HEK293 (cell line): ENCODE data around the gene GDAP1L1.

Source experiments
- CTCF ChIA-PET: fragments of 350-600 bp; formaldehyde crosslinking; extraction: SDS; loops from one replicate; lab custom pipeline; 2021; ENCODE audit warnings: antibody characterized with exemption; lab: Yijun Ruan, JAX
- POLR2A ChIA-PET: fragments of 300-600 bp; formaldehyde crosslinking; extraction: SDS; loops from one replicate; lab custom pipeline; 2020; ENCODE audit warnings: antibody characterized with exemption, inconsistent platforms; lab: Yijun Ruan, JAX
- H3K27ac ChIP-seq: fragments of 200-500 bp; sonication (Bioruptor generic); 2 replicates; pipeline ENCODE4 v1.5.1; 2014; ENCODE audit warnings: low read depth, low read length, control low read depth, inconsistent platforms; ENCODE audit errors: extremely low read depth
- H3K36me3 ChIP-seq, 2 experiments: fragments of 200-500 bp in 1 of 2; sonication (Bioruptor generic) in 1 of 2; 1 replicate in 1 of 2; 2 replicates in 1 of 2; pipeline ENCODE4 v1.5.1; 2014 to 2017; ENCODE audit warnings: inconsistent platforms in 2 of 2, low read length in 2 of 2; ENCODE audit not compliant: control insufficient read depth in 2 of 2, insufficient read depth in 1 of 2
- H3K4me1 ChIP-seq: fragments of 200-500 bp; sonication (Bioruptor generic); 2 replicates; pipeline ENCODE4 v1.5.1; 2014; ENCODE audit warnings: mild to moderate bottlenecking, low read length, inconsistent platforms; ENCODE audit not compliant: control insufficient read depth, insufficient read depth
- H3K4me3 ChIP-seq: 2 replicates; pipeline ENCODE4 v1.5.1; 2011; ENCODE audit warnings: low read depth, mild to moderate bottlenecking, control low read depth, low read length, moderate library complexity
- H3K9me3 ChIP-seq: fragments of 200-500 bp; sonication (Bioruptor generic); 2 replicates; pipeline ENCODE4 v1.5.1; 2014; ENCODE audit warnings: low read depth, low read length, inconsistent platforms; ENCODE audit not compliant: control insufficient read depth, insufficient read depth
- MEIS1 ChIP-seq: sonication (generic); formaldehyde crosslinking; IDR thresholded peaks from 2 replicates; pipeline ENCODE4 v1.8.1; 2022; ENCODE audit warnings: missing genetic modification reagents, mild to moderate bottlenecking, borderline replicate concordance
- PRDM1 ChIP-seq: fragments of 450-650 bp; formaldehyde crosslinking; IDR thresholded peaks from 2 replicates; pipeline ENCODE4; 2016; ENCODE audit warnings: missing biosample characterization, missing genetic modification characterization
- SP7 ChIP-seq: fragments of 450-650 bp; formaldehyde crosslinking; IDR thresholded peaks from 2 replicates; pipeline ENCODE4 v1.5.1; 2016; ENCODE audit warnings: missing biosample characterization, missing genetic modification characterization
- TRIM28 ChIP-seq: IDR thresholded peaks from 2 replicates; pipeline ENCODE4 v1.6.1; 2011; ENCODE audit warnings: low read length, control low read depth, borderline replicate concordance
- TSHZ1 ChIP-seq: fragments of 450-650 bp; formaldehyde crosslinking; IDR thresholded peaks from 2 replicates; pipeline ENCODE4 v1.5.1; 2016; ENCODE audit warnings: missing biosample characterization, missing genetic modification characterization, borderline replicate concordance
- ZBTB17 ChIP-seq: fragments of 450-650 bp; formaldehyde crosslinking; IDR thresholded peaks from 2 replicates; pipeline ENCODE4 v1.5.1; 2016; ENCODE audit warnings: missing biosample characterization, missing genetic modification characterization
- ZNF175 ChIP-seq: fragments of 450-650 bp; formaldehyde crosslinking; IDR thresholded peaks from 2 replicates; pipeline ENCODE4 v1.5.1; 2016; ENCODE audit warnings: missing biosample characterization, missing genetic modification characterization
- ZNF274 ChIP-seq, 2 experiments: fragments of 200-500 bp in 1 of 2; fragments of 450-650 bp in 1 of 2; sonication (Bioruptor generic) in 1 of 2; formaldehyde crosslinking in 1 of 2; IDR thresholded peaks; 2 replicates each; pipeline versions ENCODE4 v1.5.1 to v1.6.1; 2014 to 2016; ENCODE audit warnings: borderline replicate concordance in 1 of 2, inconsistent platforms in 1 of 2, low read length in 1 of 2, missing biosample characterization in 1 of 2, missing genetic modification characterization in 1 of 2
- ZNF335 ChIP-seq: fragments of 450-650 bp; formaldehyde crosslinking; conservative IDR thresholded peaks from 2 replicates; pipeline ENCODE4 v1.5.1; 2016; ENCODE audit warnings: missing biosample characterization, missing genetic modification characterization
- ZNF416 ChIP-seq: fragments of 450-650 bp; formaldehyde crosslinking; IDR thresholded peaks from 2 replicates; pipeline ENCODE4 v1.5.1; 2016; ENCODE audit warnings: missing biosample characterization, missing genetic modification characterization
- ZNF513 ChIP-seq: fragments of 450-650 bp; IDR thresholded peaks from 2 replicates; pipeline ENCODE4 v1.5.1; 2018; ENCODE audit warnings: missing biosample characterization, missing genetic modification characterization
- ZNF514 ChIP-seq: fragments of 450-650 bp; formaldehyde crosslinking; IDR thresholded peaks from 2 replicates; pipeline ENCODE4 v1.5.1; 2016; ENCODE audit warnings: missing biosample characterization, missing genetic modification characterization
- ZNF558 ChIP-seq: fragments of 450-650 bp; formaldehyde crosslinking; IDR thresholded peaks from 2 replicates; pipeline ENCODE4 v1.5.1; 2016; ENCODE audit warnings: missing biosample characterization, missing genetic modification characterization
- ZNF571 ChIP-seq: fragments of 450-650 bp; formaldehyde crosslinking; IDR thresholded peaks from 2 replicates; pipeline ENCODE4 v1.5.0; 2017; ENCODE audit warnings: missing biosample characterization, missing genetic modification characterization
- ZNF677 ChIP-seq: fragments of 450-650 bp; IDR thresholded peaks from 2 replicates; pipeline ENCODE4 v1.5.0; 2018; ENCODE audit warnings: missing biosample characterization, mild to moderate bottlenecking, missing genetic modification characterization, moderate library complexity
- ZSCAN16 ChIP-seq: fragments of 450-650 bp; formaldehyde crosslinking; IDR thresholded peaks from 2 replicates; pipeline ENCODE4 v1.5.1; 2016; ENCODE audit warnings: missing biosample characterization, missing genetic modification characterization
- TF ChIP-seq, protein P1 (sequence below): fragments of 450-650 bp; formaldehyde crosslinking; IDR thresholded peaks from 2 replicates; pipeline ENCODE4 v1.5.1; 2017; ENCODE audit warnings: missing biosample characterization, missing genetic modification characterization

GDAP1L1 gene

DNA sequence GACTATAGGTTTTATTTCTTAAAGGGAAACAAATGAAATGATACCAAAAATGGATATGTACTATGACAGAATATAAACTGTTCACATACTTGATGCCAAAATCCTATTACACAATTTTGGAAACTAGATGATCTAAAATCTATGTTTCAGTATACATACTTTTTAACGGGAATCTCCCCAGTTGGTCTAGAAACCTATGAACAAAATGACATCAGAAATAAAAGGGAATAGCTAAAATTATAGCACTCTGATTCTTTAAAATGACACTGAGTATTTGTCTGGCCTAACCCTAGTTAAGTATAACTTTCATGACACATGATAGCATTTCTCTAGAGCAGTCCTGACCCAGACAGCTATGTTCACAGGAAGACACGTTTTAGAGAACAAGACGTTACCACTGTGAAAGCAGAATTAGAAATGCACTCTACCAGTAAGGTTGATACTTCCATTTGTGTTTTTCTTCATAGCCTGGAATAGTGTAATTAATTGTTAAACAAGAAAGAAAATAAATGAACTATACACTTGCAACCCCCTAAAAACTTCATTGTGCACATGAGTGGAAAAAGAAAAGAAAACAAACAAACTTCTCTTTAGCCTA, 39.9 kb upstream of the GDAP1L1 start:
- CTCF ChIA-PET: interaction anchor here (1.0 to 1.6 kb wide), 3 partner anchors 10 to 91 kb away, joined by 4 to 10 read pairs (median 4); no protein-coding TSS in a partner anchor

GRCh38 chr20:44208165-44208564, 38.9 kb upstream of the GDAP1L1 start:
- TF ChIP-seq, protein P1, sequence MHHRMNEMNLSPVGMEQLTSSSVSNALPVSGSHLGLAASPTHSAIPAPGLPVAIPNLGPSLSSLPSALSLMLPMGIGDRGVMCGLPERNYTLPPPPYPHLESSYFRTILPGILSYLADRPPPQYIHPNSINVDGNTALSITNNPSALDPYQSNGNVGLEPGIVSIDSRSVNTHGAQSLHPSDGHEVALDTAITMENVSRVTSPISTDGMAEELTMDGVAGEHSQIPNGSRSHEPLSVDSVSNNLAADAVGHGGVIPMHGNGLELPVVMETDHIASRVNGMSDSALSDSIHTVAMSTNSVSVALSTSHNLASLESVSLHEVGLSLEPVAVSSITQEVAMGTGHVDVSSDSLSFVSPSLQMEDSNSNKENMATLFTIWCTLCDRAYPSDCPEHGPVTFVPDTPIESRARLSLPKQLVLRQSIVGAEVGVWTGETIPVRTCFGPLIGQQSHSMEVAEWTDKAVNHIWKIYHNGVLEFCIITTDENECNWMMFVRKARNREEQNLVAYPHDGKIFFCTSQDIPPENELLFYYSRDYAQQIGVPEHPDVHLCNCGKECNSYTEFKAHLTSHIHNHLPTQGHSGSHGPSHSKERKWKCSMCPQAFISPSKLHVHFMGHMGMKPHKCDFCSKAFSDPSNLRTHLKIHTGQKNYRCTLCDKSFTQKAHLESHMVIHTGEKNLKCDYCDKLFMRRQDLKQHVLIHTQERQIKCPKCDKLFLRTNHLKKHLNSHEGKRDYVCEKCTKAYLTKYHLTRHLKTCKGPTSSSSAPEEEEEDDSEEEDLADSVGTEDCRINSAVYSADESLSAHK: peak; percentile 44; the same call in 1 of the 2 replicates
- TF ChIP-seq TSHZ1 (tag by site-specific recombination) (no peak), ZNF335 (tag by site-specific recombination) (peak; percentile 55)
- TF ChIP-seq, all 188 proteins: peak for 2
- POLR2A ChIA-PET: interaction anchor here (0.6 to 0.9 kb wide), 4 partner anchors 13 to 857 kb away, joined by 3 to 5 read pairs (median 4); no protein-coding TSS in a partner anchor
- H3K36me3 ChIP-seq: peaks cover 23 to 25% of the 10 kb centered on the region in 2 experiments
- no peak overlapping the region for H3K27ac ChIP-seq
- no peaks in the 10 kb centered on the region for H3K9me3 ChIP-seq
- H3K4me3 ChIP-seq: peak overlapping the region; percentile 70
- CTCF ChIA-PET: interaction anchor here (0.7 to 2.9 kb wide), 4 partner anchors 9 to 391 kb away, joined by 3 to 11 read pairs (median 7); no protein-coding TSS in a partner anchor
- peaks cover 22% of the 10 kb centered on the region for H3K4me1 ChIP-seq

More for the DNA sequence above, 39.9 kb upstream of the GDAP1L1 start:
- Histone ChIP-seq H3K4me1 (peaks cover 22% of the 10 kb centered on the region), H3K9me3 (no peaks in the 10 kb centered on the region), H3K4me3 (no peak overlapping the region), H3K36me3 (peaks cover 29 to 35% of the 10 kb centered on the region in 2 experiments), H3K27ac (no peak overlapping the region)
- TF ChIP-seq ZNF514 (tag by site-specific recombination) (no peak), TRIM28 (no peak), ZNF677 (no peak), SP7 (peak; percentile 29; the same call in 1 of the 2 replicates), PRDM1 (tag by site-specific recombination) (peak; percentile 75), ZSCAN16 (tag by site-specific recombination) (no peak)
- POLR2A ChIA-PET: no interaction called here

GRCh38 chr20:44208770-44209169, 38.3 kb upstream of the GDAP1L1 start:
- TF ChIP-seq ZBTB17 (tag by site-specific recombination) (no peak), ZNF571 (tag by site-specific recombination) (no peak), ZNF416 (tag by site-specific recombination) (no peak), ZNF175 (no peak), ZNF274 (IDR thresholded peaks at IDR 0.05; ENCODE audit: low read length) (no peak), ZNF274 (tag by site-specific recombination; IDR thresholded peaks at IDR 0.05; ENCODE audit: borderline replicate concordance) (no peak), ZNF558 (tag by site-specific recombination) (no peak), MEIS1 (CRISPR knock-in tag) (no peak), ZNF513 (tag by site-specific recombination) (no peak)
- TF ChIP-seq, protein P1: no peak
- CTCF ChIA-PET: interaction anchor here (0.7 to 2.9 kb wide), 5 partner anchors 9 to 390 kb away, joined by 3 to 11 read pairs (median 5); partner anchors contain the start of gene TTPAL
- Histone ChIP-seq H3K4me1 (peaks cover 22% of the 10 kb centered on the region), H3K4me3 (peak overlapping the region; percentile 70), H3K9me3 (no peaks in the 10 kb centered on the region), H3K27ac (no peak overlapping the region), H3K36me3 (peaks cover 21 to 23% of the 10 kb centered on the region in 2 experiments)
- POLR2A ChIA-PET: interaction anchor here (0.9 kb wide), 1 partner anchor 13 kb away, joined by 3 read pairs; no protein-coding TSS in a partner anchor
